ENCODE results near the gene COQ10A.

COQ10A gene

DNA sequence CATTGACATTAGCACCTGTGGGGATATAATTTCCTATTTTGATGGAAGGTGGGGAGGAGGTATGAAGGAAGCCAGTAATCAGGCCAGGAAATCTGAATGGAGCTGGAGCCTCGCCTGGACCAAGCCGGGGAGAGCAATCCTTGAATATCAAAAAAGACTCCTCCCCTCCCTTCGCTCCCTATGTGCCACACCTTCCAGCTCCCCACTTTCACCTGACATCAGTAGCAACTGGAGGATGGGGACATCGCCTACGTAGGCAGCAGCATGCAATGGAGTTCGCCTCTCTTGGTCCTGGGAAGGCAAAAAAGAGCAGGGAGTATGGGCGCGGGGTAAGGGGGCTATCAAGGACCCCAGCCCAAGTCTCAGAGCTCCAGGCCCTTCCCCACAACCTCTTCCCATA lies 9.7 kb upstream of the COQ10A start:
- H3K9ac ChIP-seq (ENCODE audit: low read length): peak overlapping the region; percentile 76; the same call in 1 of the 2 replicates
- no peaks in the 10 kb centered on the region for H3K27me3 ChIP-seq (replicated peaks; ENCODE audit: insufficient read depth, low read length)
- peaks cover 32% of the 10 kb centered on the region for H3K79me2 ChIP-seq (ENCODE audit: low read length)
- H3K9me3 ChIP-seq (replicated peaks; ENCODE audit: insufficient read depth, low read length): no peaks in the 10 kb centered on the region
- H3F3A ChIP-seq (ENCODE audit: insufficient read depth, low read length): no peaks in the 10 kb centered on the region
- H2AFZ ChIP-seq (ENCODE audit: low read length): 0 out of 2 replicates have a peak overlapping the region, but pooled peaks have one; percentile 92
- peak overlapping the region; percentile 84 for H3K4me2 ChIP-seq (ENCODE audit: low read depth, low read length)
- 0 out of 2 replicates have a peak, but pooled peaks cover 4% of the 10 kb centered on the region for H3K4me1 ChIP-seq (ENCODE audit: low read length)
- no peaks in the 10 kb centered on the region for H4K20me1 ChIP-seq (ENCODE audit: insufficient read depth, low read length)
- H3K36me3 ChIP-seq (replicated peaks; ENCODE audit: insufficient read depth, low read length): peaks cover 4% of the 10 kb centered on the region
- H3K9me2 ChIP-seq (replicated peaks; ENCODE audit: insufficient read depth, low read length): no peaks in the 10 kb centered on the region
- H3K4me3 ChIP-seq (ENCODE audit: low read length): peak overlapping the region; percentile 89
- DNase-seq: no peak
- H3K27ac ChIP-seq (ENCODE audit: low read length): no peak overlapping the region
- no peak for TF ChIP-seq EZH2 (optimal IDR thresholded peaks at IDR 0.05; ENCODE audit: low read depth, low read length)
- TF ChIP-seq, protein P1, sequence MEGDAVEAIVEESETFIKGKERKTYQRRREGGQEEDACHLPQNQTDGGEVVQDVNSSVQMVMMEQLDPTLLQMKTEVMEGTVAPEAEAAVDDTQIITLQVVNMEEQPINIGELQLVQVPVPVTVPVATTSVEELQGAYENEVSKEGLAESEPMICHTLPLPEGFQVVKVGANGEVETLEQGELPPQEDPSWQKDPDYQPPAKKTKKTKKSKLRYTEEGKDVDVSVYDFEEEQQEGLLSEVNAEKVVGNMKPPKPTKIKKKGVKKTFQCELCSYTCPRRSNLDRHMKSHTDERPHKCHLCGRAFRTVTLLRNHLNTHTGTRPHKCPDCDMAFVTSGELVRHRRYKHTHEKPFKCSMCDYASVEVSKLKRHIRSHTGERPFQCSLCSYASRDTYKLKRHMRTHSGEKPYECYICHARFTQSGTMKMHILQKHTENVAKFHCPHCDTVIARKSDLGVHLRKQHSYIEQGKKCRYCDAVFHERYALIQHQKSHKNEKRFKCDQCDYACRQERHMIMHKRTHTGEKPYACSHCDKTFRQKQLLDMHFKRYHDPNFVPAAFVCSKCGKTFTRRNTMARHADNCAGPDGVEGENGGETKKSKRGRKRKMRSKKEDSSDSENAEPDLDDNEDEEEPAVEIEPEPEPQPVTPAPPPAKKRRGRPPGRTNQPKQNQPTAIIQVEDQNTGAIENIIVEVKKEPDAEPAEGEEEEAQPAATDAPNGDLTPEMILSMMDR (IDR thresholded peaks at IDR 0.05; ENCODE audit: low read length): no peak
- no peak for TF ChIP-seq EZH2phosphoT487 (IDR thresholded peaks at IDR 0.05; ENCODE audit: low read length)

DNA sequence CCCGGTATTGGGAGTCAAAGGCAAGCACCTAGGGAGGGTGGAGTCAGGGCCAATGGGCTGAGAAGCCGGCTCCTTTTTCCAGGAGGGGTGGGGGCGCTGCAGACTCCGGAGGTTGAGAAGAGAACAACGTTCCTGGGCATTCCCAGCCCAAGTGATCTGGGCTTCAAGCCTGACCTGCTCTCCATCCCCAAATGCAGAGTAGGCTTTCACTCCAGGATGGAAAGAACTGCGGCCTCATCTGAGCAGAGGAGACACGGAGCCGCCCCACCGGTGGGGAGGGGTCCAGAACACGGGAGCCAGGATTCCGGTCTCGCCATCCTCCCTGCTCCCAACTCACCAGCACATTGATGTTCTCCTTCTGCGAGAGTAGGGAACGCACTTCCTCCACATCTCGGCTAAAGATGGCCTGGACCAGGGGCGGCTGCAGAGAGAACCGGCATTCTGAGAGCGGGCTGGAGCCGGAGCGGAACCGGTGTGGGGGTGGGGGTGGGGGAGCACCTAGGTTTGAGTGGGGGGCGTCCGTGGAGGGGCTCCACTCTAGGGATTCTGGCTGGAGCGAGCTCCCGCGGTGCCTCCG lies 9.2 kb upstream of the COQ10A start:
- Histone ChIP-seq H3K9me3 (replicated peaks; ENCODE audit: insufficient read depth, low read length) (no peaks in the 10 kb centered on the region), H3K36me3 (replicated peaks; ENCODE audit: insufficient read depth, low read length) (peaks cover under 1% of the 10 kb centered on the region), H3K4me1 (ENCODE audit: low read length) (0 out of 2 replicates have a peak, but pooled peaks cover 4% of the 10 kb centered on the region), H2AFZ (ENCODE audit: low read length) (peak overlapping the region; percentile 92), H3K79me2 (ENCODE audit: low read length) (peaks cover 32% of the 10 kb centered on the region), H3K4me2 (ENCODE audit: low read depth, low read length) (peak overlapping the region; percentile 84), H3K27ac (ENCODE audit: low read length) (no peak overlapping the region), H3K4me3 (ENCODE audit: low read length) (peak overlapping the region; percentile 89), H4K20me1 (ENCODE audit: insufficient read depth, low read length) (no peaks in the 10 kb centered on the region), H3K9me2 (replicated peaks; ENCODE audit: insufficient read depth, low read length) (no peaks in the 10 kb centered on the region), H3K27me3 (replicated peaks; ENCODE audit: insufficient read depth, low read length) (no peaks in the 10 kb centered on the region), H3F3A (ENCODE audit: insufficient read depth, low read length) (no peaks in the 10 kb centered on the region), H3K9ac (ENCODE audit: low read length) (peak overlapping the region; percentile 76)
- DNase-seq: no peak
- no peak for TF ChIP-seq EZH2 (optimal IDR thresholded peaks at IDR 0.05; ENCODE audit: low read depth, low read length)
- TF ChIP-seq, protein P1 (IDR thresholded peaks at IDR 0.05; ENCODE audit: low read length): no peak
- TF ChIP-seq EZH2phosphoT487 (IDR thresholded peaks at IDR 0.05; ENCODE audit: low read length): no peak

DNA sequence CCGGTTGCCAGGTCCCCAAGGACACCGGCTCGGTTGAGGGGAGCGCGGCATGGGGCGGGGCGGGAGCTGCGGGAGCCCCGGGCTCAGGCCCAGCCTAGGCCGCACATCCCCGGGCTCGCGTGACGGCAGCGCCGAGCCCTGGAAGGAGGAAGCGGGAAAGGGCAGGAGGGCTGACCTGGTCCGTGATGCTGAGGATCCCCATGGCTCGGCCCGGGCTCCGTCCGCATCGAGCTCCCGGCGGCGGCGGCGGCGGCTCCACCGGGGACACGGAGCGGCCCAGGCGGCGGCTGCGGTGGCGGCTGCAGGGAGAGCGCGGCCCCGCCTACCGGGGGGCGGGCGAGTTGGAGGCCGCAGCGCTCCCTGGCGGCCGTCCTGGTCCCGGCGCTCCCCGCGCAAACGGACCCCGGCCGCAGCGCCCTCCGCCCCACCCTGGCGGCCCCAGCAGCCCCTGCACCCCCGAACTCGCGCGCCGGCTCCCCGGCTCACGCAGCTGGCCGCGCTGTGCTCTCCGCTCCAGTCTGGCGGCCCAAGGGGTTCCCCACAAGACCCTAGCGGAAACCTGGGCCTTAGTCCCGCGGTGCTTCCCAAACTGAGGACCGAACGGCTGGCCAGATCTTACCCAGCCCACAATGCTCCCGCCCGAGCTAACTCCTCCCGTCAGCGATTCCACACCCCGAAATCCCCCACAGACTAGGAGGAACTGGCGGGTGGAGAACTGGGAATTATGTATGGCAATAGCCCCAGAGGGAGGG lies 8.5 kb upstream of the COQ10A start, which contains the start of gene ANKRD52:
Gene ANKRD52, minus strand, starts transcription at position 317 of the 752 bp plus-strand sequence. Its CDS starts 115 bp downstream, at position 202.
- Histone ChIP-seq H3K9me2 (replicated peaks; ENCODE audit: insufficient read depth, low read length) (no peaks in the 10 kb centered on the region), H3K27me3 (replicated peaks; ENCODE audit: insufficient read depth, low read length) (no peaks in the 10 kb centered on the region), H4K20me1 (ENCODE audit: insufficient read depth, low read length) (no peaks in the 10 kb centered on the region), H3K4me1 (ENCODE audit: low read length) (0 out of 2 replicates have a peak, but pooled peaks cover 4% of the 10 kb centered on the region), H3K4me3 (ENCODE audit: low read length) (peak within 1 kb of the TSS; percentile 89), H3K36me3 (replicated peaks; ENCODE audit: insufficient read depth, low read length) (no peaks in the 10 kb centered on the region; the same call in none of the 2 replicates), H2AFZ (ENCODE audit: low read length) (peak within 1 kb of the TSS; percentile 96), H3F3A (ENCODE audit: insufficient read depth, low read length) (no peaks in the 10 kb centered on the region), H3K4me2 (ENCODE audit: low read depth, low read length) (peak within 1 kb of the TSS; percentile 85), H3K9me3 (replicated peaks; ENCODE audit: insufficient read depth, low read length) (no peaks in the 10 kb centered on the region), H3K79me2 (ENCODE audit: low read length) (peaks cover 32% of the 10 kb centered on the region), H3K9ac (ENCODE audit: low read length) (peak within 1 kb of the TSS; percentile 76), H3K27ac (ENCODE audit: low read length) (no peak within 1 kb of the TSS; the same call in 1 of the 2 replicates)
- DNase-seq: peak; percentile 86
- TF ChIP-seq, protein P1 (IDR thresholded peaks at IDR 0.05; ENCODE audit: low read length): peak; percentile 49
- no peak for TF ChIP-seq EZH2phosphoT487 (IDR thresholded peaks at IDR 0.05; ENCODE audit: low read length)
